Germinal center (tissue), 1 donor: ENCODE measurements around the gene KLRF2.
"Not testable (repeated sequence)": the region's sequence is repeated elsewhere in the genome, so short reads cannot be mapped to it uniquely, and the experiment has no call there.

Experiments
- DNase-seq: peaks from one replicate; pipeline ENCODE4 v3.0.0; 2012; ENCODE audit warnings: mixed read lengths, low spot score

Gene KLRF2

DNA sequence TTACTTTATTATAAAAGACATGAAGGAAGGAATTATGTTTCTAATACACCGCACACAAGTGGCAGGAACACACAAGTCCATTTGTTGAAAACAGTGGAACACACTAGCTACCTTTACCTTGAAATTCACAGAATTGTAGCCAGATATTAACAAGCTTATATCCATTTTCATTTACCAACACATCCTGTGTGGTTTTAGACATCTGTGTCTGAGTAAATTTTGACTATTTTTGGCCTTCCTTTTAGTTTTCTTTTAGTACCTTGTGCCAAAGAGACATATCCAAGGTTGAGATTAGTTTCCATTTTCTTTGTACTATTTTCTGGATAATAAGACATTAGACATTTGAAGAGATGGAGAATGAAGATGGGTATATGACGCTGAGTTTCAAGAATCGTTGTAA is at the start of gene KLRF2:
Gene KLRF2, plus strand, starts transcription at position 244 of the 400 bp plus-strand sequence. Its CDS starts 107 bp downstream, at position 351.
- no peak for DNase-seq

GRCh38 chr12:9831720-9832119 is 49.6 kb upstream of the KLRF2 start:
- DNase-seq = no peak

GRCh38 chr12:9843407-9843806 is 37.9 kb upstream of the KLRF2 start:
- DNase-seq = no peak

GRCh38 chr12:9848899-9849298 is 32.4 kb upstream of the KLRF2 start:
- DNase-seq = no peak

DNA sequence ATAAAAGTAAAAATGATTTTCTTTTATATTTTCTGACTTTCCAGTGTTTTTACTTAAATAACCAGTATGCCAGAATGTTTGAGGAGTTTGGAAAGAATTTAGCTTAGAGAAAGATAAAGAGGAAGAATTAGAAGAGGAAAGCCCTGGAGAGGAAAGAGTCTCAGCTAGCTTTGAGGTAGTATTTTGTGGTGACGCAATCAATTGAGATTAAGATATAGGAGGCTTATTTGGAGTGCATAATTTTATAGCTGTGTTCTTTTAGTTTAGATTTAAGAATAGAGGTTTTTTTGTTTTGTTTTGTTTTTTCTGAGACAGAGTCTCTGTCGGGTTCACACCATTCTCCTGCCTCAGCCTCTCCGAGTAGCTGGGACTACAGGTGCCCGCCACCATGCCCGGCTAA is 30.2 kb upstream of the KLRF2 start:
- no peak for DNase-seq

- no peak for DNase-seq
Observed at GRCh38 chr12:9851927-9852326, 29.4 kb upstream of the KLRF2 start.

DNA sequence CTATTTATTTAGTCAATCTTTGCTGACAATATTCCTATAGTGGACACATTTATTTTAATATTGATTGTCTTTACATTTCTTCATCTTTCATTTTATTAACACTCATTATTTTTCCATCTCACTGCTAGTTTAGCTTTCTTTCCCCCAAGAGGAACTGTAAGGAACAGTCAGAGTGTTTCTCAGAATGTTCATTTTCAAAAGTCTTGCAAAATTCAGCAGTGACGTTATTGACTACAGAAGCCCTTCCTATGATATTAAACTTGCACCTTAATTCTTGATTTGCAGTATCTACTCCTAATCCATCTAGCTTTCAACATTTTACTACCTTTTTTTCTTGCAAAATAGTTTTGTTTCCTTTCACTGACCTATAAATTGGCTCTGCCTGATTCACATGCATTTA is 25.1 kb upstream of the KLRF2 start:
- no peak for DNase-seq

DNA sequence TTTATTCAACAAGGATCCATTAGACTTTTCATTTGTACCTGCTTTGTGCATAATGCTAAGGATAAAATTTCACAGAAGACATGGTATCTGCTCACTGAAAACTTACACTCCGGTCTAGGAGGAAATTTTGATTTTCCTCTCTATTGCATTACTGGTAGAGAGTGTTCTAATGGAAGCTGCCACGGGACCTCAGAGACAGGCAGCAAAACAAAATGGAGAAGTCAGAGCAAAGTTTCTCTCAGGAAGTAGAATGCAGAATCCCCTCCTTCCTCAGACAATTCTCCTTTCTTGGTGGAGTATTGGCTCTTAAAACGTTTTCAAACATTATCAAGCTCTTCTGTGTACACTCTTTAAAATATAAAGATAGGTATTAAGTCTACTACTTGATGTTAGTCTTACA is 24.4 kb upstream of the KLRF2 start:
- no peak for DNase-seq

DNA sequence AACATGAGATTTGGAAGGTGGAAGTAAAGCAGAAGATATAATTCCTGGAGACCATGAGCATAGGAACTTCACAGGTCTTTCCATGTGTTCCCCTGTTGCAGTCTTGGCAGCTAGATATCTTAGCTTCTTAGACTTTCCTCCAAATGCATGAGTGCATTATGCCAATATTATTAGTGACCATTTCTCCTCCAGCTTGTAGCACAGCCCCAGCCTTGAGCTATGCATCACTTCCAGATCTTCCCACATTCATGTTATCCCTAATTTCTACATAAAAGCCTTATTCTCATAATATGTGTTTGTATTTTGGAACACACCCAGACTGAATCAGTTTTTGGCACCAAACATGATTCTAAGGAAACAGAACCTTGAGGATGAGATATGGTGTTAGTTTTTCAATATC is 23.2 kb upstream of the KLRF2 start:
- DNase-seq = no peak

DNA sequence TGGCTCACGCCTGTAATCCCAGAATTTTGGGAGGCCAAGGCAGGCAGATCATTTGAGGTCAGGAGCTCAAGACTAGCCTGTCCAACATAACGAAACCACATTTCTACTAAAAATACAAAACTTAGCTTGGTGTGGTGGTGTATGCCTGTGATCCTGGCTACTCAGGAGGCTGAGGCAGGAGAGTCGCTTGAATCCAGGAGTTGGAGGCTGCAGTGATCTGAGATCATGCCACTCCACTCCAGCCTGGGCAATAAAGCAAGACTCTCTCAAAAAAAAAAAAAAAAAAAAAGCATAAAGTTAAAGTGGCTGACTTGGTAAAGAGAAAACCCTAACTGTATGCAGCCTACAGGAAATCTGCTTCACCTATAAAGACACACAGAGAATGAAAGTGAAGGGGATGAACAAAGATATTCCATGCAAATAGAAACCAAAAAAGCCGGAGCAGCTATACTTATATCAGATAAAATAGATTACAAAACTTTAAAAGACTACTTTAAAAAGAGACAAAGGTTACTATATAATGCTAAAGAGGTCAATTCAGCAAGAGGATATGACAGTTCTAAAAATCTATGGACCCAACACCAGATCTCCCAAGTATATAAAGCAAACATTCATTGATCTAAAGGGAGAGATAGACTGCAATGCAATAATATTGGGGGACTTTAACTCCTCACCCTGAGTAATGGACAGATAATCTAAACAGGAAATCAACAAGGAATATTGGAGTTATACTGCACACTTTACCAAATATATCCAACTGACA is 16.2 kb upstream of the KLRF2 start:
- DNase-seq = no peak

GRCh38 chr12:9866860-9867269 is 14.4 kb upstream of the KLRF2 start:
- no peak for DNase-seq

GRCh38 chr12:9867531-9867930 is 13.8 kb upstream of the KLRF2 start:
- no peak for DNase-seq

DNA sequence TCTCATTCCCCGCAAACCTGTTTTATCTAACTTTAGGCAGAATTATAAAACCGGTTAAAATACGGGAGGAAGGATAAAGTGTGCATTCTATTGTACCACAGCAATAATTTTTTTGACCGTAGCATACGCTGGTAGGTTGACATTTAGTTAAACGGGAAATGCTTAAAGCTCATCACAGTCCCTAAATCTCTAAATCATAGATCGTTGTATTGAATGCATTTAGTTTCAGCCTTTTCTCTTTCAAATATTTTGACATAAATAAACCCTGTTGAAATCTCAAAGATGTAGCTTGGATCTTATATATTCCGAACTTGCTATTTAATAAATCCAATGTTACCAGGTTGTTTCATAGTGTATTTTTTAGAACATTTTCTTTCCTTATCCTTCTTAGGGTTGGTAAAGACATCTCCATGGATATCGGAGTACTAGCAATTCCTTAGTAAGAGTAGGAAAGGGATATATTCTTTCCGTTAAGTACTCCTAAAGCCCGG is 12.9 kb upstream of the KLRF2 start:
- DNase-seq = no peak

DNA sequence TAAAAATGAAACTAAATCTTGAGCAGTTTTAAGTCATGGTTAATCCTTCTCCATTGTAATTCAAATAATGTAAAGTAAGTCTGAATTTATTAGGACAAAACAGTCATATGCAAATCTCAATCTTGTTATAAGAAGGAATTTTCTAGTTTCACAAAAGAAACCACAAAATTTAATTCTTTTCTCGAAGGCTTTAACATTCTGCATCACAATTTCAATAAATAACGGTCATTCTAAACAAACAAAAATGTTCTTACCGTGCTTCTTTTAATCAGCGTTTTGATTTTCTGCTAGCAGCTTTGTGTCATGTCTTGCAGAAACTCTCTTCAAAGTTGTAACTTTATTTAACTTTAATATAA is 12.4 kb upstream of the KLRF2 start:
- no peak for DNase-seq

- DNase-seq = no peak
Observed at GRCh38 chr12:9869307-9870161, 11.8 kb upstream of the KLRF2 start, which contains the start of gene CLEC2B. TSS of gene CLEC2B (minus strand) at chr12:9869354.

DNA sequence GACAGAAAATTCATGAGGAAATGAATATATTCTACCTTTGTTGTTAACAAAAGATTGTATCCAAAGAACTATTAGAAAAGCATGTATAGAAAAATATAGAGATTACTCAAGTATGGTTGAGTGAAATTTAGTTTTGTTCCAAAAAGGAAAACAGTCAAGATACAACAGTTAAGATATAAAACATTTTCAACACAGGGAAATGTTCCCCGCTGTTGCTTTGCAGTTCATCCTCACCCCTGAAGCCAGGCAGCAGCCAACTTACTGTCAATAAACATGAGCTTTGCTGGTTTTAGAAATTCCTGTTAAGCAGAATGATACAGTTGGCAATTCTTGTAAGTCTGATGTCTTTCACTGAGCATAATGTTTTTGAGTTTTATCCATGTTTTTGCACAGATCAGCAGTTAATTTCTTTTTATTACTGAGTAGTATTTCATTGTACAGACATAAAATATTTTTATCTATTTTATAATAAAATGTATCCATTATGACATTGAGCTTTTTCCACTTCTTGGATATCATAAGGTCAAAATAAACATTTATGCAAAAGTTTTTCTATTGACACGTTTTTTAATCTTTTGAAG is 10.9 kb upstream of the KLRF2 start:
- DNase-seq = no peak

DNA sequence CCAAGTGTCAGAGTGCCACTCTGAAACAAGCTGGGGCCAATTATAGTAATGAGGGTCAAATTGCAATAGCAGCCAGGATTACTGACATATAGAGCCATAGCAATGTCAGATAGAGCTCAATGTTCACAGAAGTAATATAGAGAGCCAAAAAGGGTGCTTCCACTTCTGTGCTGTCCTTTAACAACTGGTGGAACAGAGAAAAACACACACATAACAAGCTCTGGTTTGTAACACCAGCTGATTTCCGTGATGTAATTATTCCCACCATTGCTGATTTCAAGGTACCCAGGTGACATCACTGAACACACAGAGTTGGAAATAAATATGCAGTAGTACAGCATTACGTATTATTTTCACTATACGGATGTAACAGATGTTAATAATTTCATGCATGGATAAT is 9.1 kb upstream of the KLRF2 start:
- DNase-seq = no peak

- DNase-seq = no peak
Observed at GRCh38 chr12:9872742-9873141, 8.5 kb upstream of the KLRF2 start.

DNA sequence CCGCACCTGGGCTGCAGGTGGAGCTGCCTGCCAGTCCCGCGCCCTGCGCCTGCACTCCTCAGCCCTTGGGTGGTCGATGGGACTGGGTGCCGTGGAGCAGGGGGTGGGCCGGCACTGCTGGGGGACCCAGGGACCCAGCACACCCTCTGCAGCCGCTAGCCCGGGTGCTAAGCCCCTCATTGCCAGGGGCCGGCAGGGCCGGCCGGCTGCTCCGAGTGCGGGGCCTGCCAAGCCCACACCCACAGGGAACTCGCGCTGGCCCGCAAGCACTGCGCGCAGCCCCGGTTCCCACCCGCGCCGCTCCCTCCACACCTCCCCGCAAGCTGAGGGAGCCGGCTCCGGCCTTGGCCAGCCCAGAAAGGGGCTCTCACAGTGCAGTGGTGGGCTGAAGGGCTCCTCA is 5.2 kb upstream of the KLRF2 start:
- not testable (repeated sequence) for DNase-seq

- DNase-seq = no peak
Observed at GRCh38 chr12:9880532-9881078, 684 bp upstream of the KLRF2 start.

DNA sequence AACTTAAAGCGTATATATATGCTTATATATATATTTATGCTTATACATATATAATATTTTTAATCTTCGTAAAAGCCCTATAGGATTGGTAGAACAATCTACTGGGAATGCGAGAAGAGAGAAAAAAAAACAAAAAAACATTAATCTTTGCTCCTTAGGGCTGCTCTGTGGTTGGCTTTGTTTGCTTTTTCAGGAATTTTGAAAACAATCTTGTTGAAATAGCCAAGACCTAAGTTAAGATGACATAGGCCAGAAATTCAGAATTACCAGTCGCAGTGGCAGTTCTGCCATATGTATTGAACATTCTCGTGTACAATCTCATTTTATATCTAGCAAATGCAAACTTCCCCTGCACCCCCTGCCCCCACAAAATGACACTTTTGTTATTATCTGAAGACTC is 699 bp downstream of the KLRF2 start:
- no peak for DNase-seq

DNA sequence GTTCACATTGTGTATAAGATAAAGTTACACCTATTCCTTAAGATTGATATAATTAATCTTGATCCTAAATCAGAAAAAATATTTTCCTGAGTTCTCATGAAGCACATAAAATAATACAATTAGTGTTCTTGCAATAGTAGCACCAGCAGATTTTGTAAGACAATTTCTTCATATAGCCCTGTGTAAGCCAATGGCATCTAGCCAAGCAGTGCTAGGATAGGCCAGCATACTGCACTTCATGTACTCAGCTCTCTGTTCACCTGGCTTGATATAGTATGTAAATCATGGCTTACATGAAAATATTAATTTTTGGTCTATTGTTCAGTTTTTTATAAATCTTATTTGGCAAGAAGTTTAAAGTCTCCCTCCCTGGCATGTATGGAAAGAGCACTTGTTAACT is 1.9 kb downstream of the KLRF2 start:
- no peak for DNase-seq
